Stimulated activated CD4-positive, alpha-beta T cell treated with anti-CD3 and anti-CD28 coated beads, Interleukin-15, amount 100 ng/mL, for 1 hour (primary cell): ENCODE results near the gene ZBTB42.

Experiments used
- DNase-seq, 2 donors: peaks; one replicate each; pipeline ENCODE4 v3.0.0-alpha.2; 2020; ENCODE audit warnings: low read depth in 1 of 2, low spot score in 1 of 2

The ZBTB42 gene

DNA sequence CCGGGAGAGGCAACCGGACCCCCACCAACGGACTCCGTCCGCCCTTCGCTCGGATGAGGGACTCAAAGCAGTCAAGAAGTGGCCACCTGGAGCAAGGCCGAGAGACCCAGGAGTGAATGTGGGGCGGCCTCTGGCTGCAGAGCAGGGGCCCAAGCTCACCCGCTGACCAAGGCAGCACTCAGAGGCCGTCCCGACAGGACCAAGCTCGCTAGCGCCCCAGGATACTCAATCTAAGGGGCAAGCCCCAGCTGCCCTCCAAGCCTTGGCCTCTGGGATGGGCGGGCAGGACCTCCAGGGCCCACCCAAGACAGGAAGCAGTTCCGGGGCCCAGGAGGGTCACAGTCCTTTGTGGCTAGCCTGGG is 6.3 kb upstream of the ZBTB42 start:
- DNase-seq: no peak

DNA sequence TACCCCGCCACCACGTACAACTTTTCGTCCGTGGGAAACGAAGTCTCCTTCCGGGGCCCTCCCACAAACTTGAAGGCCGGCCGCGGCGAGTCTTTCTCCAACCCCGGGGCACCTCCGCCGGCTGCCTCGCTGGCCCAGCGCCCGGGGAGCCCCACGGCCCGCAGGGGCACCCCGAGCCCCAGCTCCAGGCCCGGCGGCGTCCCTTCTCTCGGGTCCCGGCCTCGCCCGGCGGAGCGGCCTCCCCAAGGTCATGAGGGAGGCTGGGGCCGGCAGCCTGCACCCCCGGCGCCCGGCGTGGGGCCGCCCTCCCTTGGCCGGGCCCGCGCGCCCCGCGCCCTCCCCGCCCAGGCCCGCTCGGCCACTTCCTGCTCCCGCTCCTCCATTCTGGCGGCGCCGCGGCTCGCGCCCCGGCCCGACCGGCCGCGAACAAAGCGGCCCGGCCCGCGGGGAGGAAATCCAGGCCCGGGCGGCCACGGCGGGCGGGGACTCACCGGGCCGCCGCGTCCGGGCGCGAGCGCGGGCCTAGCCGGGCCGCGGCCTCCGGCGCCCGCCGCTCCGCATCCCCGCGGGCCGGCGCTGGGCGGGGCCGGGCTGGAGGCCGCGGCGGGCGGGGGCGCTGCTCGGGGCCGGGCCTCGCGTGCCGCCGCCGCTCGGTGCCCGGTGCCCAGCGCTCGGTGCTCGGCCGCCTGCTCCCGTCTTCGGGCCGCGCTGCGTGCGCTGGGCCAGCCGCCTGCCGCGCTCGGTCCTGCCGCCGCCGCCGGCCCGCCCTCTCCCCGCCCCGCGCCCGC is 5.7 kb upstream of the ZBTB42 start, which contains the start of gene AKT1:
Gene AKT1 (minus strand): TSS at position 756 of the 788 bp plus-strand sequence. CDS start 3,105 bp downstream, outside the sequence.
- DNase-seq: no peak

DNA sequence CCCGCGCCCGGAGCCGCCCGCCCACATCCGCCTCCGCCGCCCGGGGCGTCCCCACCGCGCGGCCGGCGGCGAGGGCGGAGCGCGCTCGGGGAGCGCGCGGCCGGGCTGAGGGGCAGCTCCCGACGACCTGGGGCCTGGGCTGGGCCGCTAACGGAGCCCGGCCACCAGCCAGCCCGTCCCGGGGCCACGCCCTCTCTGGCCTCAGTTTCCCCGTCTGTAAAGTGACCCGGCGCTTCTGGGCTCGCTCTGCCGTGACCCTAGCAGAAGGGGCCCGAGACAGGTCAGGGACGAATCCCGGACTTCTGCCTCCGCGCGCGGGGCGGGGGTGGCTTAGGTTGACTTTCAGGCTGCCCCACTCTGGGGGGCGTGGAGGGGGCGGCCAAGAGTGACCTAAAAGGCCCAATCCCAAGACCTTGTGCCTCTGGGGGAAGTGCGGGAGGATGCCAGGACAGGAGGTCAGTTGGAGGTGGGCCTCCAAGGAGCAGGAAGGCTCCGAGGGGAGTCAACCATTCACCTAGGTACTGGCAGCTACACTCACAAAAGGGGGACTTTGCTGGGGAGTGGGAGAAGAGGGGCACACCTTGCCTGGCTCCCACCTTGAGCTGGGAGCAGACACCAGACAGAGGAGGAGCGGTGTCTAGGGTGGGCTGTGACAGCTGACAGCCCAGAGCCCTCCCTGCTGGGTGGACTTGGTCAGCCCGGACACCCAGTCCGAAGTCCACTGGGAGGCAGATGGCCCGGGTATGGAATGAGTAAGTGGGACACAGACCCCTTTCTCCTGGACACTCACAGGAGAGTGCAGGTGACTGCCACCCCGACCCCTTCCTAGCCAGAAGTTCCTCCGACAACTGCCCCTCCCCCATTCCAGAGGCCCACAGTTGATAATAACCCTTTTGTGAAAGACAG is 4.9 kb upstream of the ZBTB42 start:
- peak; percentile 40 to 57 for DNase-seq

DNA sequence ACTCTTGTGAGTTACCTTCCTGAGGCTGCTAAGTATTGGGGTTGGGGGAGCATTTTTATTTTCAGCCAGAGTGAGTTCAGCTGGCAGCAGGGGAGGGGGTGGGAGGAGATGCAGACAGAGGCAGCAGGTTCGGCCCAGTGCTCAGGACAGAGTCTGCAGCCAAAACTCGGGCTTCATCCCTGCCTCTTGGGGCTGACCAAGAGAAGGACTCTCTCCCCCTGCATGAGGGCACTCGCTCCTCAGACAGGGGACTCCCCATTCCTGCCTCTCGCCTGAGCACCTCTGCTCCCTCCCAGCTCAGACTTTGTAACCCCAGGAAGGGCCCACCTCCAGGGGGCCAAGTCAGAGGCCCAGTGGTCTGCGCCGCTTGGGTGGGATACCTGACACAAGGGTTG is 4.2 kb upstream of the ZBTB42 start:
- no peak for DNase-seq

DNA sequence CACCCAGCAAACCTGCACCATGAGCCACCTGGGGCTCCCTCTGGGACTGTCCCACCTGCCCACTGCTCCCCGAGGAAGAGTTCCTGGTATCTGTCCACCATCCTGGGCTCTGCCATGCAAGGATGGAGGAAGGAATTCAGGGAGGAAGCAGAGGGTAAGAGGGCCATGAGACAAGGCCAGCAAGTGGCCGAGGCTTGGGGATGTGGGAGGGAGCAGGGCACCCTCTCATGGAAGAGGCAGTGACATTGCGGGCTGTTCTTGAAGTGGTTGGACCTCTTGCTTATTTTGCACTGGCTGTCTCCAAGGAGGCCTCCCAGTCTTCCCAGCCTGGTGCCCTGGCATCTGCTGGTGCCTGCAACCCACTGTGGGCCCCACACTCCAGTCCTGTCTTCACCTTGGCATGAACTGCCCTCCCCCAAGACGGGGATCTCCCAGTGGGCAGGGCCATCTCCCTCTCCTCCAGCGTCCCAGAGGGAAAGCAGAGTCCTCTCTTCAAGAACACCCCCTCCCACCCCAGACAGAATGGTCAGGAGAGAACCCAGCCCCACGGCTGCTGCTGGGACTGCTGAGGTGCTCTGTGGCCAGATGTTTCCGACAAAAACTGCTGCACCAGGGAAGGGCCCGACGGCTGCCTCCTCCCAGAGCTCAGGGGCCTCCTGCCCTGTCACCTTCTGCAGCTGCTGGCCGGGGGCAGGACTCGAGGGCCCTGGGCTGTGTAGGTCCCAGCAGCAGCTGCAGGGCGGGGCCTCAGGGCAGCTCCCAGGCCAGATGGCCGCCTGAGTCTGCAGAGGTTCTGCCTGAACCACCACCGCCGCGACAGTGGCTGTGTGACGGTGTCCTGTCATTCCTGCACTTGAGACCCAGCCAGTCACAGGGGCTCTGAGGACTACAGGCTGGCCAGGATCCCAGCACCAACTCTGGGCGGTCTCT is 3.5 kb upstream of the ZBTB42 start:
- DNase-seq: no peak

DNA sequence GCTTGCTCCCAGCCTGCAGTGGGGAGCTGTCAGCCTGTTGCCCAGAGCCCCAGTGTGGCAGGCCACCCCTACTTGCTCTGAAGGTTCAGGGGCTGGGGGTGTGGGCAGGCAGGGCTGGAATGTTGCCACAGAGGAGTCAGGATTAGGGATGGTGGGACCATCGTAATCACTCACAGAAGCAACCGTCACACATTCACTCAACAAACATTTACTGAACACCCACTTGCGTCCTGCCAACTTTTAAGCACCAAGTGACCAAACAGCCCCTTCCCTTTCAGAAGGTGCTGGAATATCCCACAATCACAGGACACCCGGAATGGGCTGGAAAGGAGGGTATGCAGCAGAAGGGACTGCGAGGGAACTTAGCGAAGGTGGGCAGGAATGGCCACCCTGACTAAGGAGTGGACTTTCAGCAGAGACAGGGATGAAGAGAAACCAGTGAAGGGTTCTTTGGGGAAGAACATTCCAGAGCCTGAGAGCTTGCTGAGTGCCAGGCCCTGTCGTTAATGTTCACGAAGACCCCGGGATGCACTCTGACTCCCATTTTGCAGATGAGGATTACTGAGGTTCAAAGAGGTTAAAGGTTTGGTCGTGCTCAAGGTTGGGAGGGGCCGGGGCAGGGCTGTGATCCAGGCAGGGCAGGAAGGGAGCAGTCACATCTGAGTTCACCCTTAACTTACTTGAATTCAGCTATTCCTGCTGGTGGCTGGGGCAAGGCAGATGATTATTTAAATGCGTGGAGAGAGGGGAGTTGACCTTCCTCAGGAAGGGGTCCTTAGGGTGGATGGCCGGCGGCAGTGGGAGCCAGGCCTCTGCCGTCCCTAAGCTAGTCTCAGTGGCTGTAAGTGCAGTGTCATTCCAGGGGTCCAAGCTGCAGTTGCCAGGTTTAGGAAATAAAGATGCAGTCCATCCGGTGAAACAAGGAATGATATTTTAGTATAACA is 2.3 kb upstream of the ZBTB42 start:
- no peak for DNase-seq

DNA sequence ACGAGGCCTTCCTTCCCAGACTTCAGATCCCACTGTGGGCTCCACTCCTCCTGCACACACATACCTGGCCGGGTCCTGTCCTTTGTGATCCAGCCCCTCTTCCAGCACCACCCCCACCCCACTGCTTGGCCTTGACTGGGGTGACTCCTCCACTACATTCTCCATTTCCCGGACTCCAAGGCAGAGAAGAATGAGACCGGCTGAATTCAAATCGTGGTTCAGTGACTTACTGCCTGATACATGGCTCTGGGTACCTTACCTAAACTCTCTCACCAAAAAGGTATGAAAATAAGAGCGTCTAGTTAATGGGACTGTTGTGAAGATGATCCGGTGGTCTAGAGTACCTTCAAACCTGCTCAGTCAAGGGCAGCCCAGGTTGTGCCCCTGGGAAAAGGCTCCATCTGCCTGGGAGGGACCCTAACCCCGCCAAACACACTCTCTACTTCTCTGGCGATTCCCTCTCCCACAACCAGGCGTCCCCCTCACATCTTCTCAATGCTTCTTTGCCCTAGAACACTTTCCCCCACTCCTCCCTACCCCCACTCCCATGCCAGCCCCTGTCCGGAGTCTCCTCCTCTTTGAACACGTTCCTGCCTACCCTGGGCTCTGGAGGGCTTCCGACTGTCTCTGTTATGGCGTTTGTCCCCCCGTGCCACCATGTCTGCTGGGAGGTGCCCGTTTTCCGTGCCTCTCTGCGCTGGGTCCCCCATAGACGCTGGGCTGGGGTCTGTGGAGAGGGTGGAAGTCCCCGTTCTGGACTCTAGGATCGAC is 1.5 kb upstream of the ZBTB42 start:
- DNase-seq: no peak

DNA sequence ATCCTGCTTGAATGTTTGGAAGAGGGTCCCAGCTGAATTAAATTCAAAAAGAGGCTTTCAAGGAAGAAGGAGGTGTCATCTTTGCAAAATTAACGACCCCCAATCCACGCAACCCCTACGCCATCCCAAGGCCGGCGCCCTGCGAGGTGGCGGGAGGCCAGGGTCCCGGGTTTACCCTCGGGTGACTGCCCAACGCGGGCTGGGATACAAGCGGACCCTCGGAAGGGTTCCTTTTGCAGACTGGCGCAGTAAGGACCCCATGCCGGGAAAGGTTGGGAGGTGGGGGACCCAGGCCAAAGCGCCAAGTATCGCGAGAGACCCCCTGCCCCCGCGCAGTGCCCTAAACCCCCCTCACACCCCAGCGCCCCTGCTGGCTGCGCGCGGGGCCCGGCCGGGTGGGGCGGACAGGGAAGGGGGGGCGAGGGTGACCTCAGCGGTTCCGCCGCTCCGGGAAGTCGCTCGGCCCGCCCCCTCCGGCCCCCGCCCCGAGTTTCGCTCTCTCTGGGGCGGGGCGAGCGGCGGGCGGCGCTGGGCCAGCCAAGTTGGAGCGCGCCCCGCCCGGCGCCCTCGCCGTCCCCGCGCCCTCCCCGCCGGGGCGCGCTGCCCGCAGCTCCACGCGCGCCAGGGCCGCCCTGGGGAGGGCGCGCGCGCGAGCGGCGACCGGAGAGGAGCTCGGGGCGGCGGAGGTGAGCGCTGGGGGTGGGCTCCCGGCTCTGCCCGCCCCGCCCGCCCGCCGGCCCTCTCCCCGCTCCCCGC is 708 bp upstream of the ZBTB42 start:
- peak; percentile 70 to 77 for DNase-seq

DNA sequence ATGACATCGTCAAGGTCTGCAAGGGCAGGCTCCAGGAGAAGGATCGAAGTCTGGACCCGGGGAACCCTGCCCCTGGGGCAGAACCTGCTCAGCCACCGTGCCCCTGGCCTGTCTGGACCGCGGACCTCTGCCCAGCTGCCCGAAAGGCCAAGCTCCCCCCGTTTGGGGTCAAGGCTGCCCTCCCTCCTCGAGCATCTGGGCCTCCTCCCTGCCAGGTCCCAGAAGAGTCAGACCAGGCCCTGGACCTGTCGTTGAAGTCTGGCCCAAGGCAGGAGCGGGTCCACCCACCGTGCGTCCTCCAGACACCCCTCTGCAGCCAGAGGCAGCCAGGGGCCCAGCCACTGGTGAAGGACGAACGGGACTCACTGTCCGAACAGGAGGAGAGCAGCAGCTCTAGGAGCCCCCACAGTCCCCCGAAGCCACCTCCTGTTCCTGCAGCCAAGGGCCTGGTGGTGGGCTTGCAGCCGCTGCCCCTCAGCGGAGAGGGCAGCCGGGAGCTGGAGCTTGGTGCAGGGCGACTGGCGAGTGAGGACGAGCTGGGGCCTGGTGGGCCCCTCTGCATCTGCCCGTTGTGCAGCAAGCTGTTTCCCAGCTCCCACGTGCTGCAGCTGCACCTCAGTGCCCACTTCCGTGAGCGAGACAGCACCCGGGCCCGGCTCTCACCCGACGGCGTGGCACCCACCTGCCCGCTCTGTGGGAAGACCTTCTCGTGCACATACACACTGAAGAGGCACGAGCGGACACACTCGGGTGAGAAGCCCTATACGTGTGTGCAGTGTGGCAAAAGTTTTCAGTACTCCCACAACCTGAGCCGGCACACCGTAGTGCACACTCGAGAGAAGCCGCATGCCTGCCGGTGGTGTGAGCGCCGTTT is 856 bp downstream of the ZBTB42 start:
- DNase-seq: no peak

DNA sequence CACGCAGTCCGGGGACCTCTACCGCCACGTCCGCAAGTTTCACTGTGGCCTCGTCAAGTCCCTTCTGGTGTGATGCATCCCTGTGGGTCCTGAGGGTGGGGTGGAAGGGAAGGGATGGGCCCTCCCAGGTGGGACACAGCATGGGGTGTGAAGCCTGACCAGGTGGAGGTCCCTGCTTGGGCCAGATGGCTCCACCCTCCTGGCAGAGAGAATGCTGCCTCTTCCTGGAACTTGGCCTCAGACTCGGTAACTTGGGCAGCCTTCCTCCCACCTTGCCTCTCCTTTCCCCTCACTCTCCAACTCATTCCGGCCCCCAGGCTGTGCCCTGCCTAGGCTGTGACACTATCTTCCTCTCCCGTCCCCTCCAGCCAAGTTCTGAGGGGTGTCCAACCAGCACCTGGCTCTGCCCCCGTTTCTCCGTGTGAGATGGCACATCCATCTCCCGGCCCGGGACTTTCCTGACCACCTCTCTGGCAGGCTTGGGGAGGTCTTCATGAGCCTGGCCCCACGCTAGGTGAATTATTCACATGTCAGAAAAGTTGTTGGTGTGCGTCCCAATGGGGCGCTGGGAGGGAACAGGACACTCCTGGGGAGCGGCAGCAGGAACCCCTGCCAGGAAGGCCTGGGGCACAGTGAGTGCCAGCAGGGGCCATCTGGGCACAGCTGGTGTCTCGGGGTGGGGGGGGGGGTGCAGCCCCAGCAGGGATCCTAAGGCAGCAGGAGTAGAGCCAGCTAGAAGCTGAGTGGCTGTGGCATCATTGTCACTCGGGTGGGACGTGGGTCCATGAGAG is 1.7 kb downstream of the ZBTB42 start:
- no peak for DNase-seq

DNA sequence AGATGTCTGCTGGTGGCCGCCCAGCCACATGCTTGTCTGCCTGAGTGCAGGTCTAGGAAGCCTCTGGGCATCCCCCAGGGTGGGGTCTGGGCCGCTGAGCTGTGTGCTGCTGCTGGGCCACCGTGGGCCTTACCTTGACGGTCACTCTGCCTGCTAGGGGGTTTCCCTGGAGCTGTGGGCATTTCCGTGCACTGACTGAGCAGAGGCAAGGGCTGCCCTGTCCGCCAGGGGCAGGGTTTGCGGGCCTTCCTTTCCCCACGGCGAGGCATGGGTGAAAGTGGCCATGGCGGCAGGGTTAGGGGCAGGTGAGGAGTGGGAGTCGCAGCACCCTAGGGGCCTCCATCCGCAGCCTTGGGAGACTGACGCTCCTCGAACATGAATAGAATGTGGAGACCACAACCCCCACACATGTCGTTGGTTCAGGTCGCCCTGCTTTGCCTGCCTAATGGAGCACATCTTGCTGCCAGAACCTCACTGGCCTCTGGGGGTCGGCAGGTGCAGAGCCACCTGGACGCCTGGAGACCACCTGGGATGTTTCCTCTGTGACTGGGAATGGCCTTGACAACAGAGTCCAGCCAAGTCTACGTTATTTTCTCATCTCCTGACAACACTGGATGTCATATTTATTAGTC is 2.5 kb downstream of the ZBTB42 start:
- DNase-seq: no peak

DNA sequence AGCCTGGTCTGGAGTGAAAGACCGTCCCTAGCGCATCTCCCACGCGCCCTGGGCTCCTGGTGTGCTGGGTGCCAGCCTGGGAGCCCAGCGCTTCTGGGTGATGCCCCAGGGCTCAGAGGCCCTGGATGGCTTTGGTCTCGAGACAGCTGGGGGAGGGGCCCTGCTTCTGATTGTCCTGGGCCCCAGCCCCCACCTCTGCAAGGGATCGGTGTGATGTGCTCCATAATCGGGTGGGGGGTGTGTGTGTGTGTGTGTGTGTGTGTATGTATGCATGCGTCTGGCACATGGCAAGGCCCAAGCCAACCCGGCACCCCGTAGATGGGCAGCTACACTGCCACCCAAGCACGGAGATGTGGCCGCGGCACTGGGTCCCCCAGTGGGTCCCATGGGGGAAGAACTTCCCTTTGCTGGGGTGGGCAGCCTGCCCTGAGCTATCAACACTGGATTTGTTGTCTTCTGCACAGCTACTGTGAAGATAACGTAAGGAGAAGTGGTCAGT is 3.1 kb downstream of the ZBTB42 start:
- no peak for DNase-seq

DNA sequence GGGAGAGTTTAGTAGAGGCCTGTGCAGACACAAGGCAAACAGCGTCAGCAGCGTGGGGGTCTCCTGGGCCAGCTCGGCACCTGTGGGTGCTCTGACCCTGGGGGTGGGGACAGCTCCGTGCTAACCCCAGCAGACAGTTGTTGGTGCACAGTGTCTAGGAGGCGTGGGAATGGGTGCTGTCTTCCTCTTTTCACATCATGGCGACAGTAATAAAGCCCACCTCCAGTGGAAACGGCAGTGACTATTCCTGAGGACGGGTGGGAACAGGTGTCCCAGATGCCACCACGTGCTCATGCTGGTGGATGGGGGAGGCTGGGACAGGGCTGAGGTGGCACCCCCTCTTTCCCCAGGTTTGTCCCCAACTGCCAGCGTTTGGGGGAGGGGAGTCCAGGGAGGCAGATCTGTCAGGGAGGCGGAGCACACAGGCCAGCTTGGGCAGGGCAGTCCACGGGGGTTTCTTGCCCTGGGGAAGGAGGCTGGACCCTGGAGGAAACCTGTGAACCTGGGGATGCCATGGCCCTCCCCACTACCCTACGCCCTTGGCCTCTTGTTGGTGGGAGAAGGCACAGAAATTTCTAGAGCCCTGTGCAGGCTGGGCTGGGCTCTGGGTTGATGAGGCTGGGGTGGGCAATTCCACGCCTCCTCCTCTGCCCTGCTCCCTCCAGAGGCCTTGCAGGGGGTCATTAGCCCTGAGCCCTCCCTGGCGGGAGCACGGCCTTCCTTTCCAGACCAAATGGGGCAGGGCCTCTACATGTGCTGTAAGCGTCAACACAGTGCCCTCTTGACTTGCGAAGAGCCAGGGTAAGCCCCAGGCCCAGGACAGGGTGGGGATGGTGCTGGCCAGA is 3.8 kb downstream of the ZBTB42 start:
- DNase-seq: no peak

DNA sequence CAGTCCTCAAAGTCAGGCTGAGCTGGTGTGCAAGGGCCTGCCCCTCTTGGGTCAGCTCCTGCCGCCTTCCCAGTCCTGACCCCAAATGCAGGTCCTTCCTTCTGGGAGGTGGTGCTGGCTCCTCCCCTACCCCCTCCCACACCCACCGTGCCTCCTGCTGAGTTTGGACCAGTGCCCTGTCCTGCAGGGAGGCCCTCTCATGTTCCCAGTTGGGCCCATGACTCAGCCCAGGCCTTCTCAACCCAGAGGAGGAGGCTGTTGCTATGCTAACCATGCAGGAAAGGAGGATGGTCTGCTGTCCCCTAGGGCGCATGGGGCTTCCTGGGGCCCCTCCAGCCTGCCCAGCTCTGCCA is 4.4 kb downstream of the ZBTB42 start:
- DNase-seq: no peak

DNA sequence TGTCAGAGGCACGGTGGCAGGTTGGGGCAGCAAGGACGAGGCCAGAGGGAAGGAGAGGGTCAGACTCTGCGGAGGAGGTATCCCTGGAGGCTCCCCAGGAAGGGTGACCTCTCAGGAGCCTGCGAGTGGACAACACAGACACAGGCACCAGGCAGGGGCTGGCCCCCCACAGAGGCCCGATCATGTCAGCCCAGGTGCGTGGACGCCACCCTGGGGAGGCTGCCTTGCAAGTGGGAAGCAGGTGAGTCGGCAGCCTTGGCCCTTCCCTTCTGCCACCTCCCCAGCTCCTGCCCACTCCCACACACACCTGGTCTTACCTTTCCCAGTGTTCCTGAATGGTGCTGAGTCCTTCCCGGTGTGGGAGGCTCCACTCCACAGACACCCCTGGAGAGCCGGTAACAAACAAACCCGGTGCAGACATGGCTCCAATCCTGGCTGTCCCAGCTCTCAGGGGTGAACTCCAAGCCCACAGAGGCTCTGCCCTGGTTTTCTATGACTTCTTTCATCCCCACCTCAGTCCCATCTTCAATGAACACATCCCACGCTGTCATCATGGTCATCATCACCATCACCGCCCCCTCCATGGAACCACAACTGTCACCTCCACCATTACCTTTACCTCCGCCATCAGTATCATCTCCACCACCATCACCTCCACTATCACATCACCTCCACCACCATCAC is 5.2 kb downstream of the ZBTB42 start:
- no peak for DNase-seq
